GM12875 (cell line): ENCODE data around the gene CCDC191.

Experiments
- H3K4me3 ChIP-seq: one replicate; pipeline ENCODE4 v1.5.1; 2011; ENCODE audit warnings: low read depth, low read length, control low read depth
- CTCF ChIP-seq: IDR thresholded peaks from 2 replicates; pipeline ENCODE4 v1.5.1; 2011; ENCODE audit warnings: low read depth, mild to moderate bottlenecking, control low read depth, inconsistent platforms, low read length, moderate library complexity, borderline replicate concordance; ENCODE audit not compliant: insufficient read depth

CCDC191 gene

GRCh38 chr3:114056130-114057010 lies at the start of gene CCDC191, which contains the start of gene QTRT2:
Gene CCDC191, minus strand, starts transcription at chr3:114056526. Its CDS starts 60 bp downstream, at chr3:114056466.
Gene QTRT2, plus strand, starts transcription at chr3:114056737. Its CDS starts 8,521 bp downstream, at chr3:114065258.
- H3K4me3 ChIP-seq, result peak within 1 kb of the TSS; percentile 80
- no peak for TF ChIP-seq CTCF

- TF ChIP-seq CTCF, result no peak
- no peak overlapping the region for H3K4me3 ChIP-seq
These were observed 48.1 kb upstream of the CCDC191 start for GRCh38 chr3:114104414-114104813.

- TF ChIP-seq CTCF, result no peak
- H3K4me3 ChIP-seq, result no peak overlapping the region
These were observed 47.5 kb upstream of the CCDC191 start for GRCh38 chr3:114103858-114104257.

- no peak overlapping the region for H3K4me3 ChIP-seq
- no peak for TF ChIP-seq CTCF
These were observed 46.9 kb upstream of the CCDC191 start for GRCh38 chr3:114103181-114103580.

GRCh38 chr3:114101101-114101500 lies 44.8 kb upstream of the CCDC191 start:
- no peak for TF ChIP-seq CTCF
- no peak overlapping the region for H3K4me3 ChIP-seq

GRCh38 chr3:114095796-114096195 lies 39.5 kb upstream of the CCDC191 start:
- no peak overlapping the region for H3K4me3 ChIP-seq
- TF ChIP-seq CTCF, result no peak

- no peak for TF ChIP-seq CTCF
- no peak overlapping the region for H3K4me3 ChIP-seq
These were observed 37.3 kb upstream of the CCDC191 start for GRCh38 chr3:114093596-114093995.
